GM10248 (cell line): ENCODE measurements around the gene ZNF33B.

Experiments used
- CTCF ChIA-PET: fragments of 300-600 bp; sonication (Branson Sonifier 250); formaldehyde crosslinking; extraction: SDS; loops from one replicate; lab custom pipeline; 2021; ENCODE audit warnings: antibody characterized with exemption; lab: Yijun Ruan, JAX
- POLR2A ChIA-PET: fragments of 350-650 bp; sonication (Branson Sonifier 250); formaldehyde crosslinking; extraction: SDS; loops from one replicate; lab custom pipeline; 2020; ENCODE audit warnings: antibody characterized with exemption; lab: Yijun Ruan, JAX
- DNase-seq: peaks from one replicate; pipeline ENCODE4 v3.0.0; 2012; ENCODE audit errors: extremely low spot score
- TF ChIP-seq, protein P1 (sequence below): IDR thresholded peaks from 2 replicates; pipeline ENCODE4 v1.5.1; 2012; ENCODE audit warnings: mild to moderate bottlenecking, low read depth; ENCODE audit errors: extremely low read depth, missing control alignments, control extremely low read depth

ZNF33B gene

GRCh38 chr10:42553064-42553407, 85.3 kb downstream of the ZNF33B start:
- CTCF ChIA-PET: no interaction called here
- TF ChIP-seq, protein P1, sequence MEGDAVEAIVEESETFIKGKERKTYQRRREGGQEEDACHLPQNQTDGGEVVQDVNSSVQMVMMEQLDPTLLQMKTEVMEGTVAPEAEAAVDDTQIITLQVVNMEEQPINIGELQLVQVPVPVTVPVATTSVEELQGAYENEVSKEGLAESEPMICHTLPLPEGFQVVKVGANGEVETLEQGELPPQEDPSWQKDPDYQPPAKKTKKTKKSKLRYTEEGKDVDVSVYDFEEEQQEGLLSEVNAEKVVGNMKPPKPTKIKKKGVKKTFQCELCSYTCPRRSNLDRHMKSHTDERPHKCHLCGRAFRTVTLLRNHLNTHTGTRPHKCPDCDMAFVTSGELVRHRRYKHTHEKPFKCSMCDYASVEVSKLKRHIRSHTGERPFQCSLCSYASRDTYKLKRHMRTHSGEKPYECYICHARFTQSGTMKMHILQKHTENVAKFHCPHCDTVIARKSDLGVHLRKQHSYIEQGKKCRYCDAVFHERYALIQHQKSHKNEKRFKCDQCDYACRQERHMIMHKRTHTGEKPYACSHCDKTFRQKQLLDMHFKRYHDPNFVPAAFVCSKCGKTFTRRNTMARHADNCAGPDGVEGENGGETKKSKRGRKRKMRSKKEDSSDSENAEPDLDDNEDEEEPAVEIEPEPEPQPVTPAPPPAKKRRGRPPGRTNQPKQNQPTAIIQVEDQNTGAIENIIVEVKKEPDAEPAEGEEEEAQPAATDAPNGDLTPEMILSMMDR: no peak
- POLR2A ChIA-PET: no interaction called here
- no peak for DNase-seq

DNA sequence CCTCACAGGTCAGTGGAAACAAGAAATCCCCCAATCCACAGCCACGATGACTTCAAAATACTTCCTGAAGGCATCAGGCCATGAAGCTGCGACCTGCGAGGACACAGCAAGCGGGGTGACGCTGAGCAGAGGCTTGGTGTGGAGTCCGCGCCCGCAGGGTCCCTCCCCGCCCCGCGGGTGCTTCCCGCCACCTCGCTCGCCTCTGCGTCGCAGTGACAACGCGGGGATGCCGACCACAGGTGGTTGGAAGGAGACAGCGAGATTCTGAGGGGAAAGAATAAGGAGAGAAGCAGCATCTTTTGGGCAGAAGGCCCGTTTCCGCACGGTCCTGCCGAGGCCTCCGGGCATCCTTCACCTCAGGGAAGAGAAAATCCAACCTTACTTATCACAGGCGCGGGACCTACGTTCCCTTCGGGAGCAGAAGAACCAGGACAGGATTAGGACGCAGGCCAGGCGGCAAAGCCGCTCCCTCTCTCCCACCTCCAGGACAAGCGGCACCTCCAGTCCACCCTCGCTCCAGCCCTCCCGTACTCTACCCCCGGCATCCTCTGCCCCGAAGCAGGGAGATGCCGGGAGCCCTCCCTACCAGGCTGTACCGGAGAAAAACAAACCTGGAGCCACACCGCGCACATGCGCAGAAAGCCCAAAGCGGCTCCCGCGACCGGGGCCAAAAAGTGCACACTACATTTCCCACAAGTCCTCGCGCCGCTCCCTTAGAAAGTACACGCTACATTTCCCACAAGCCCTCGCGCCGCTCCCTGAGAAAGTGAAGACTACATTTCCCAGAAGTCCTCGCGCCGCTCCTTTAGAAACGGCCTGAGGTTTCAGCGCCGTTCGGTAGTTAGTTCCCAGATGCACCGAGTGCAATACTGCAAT, 85.9 kb downstream of the ZNF33B start:
- TF ChIP-seq, protein P1: no peak
- POLR2A ChIA-PET: no interaction called here
- peak; percentile 91 for DNase-seq
- CTCF ChIA-PET: no interaction called here

GRCh38 chr10:42551582-42552187, 86.7 kb downstream of the ZNF33B start:
- TF ChIP-seq, protein P1: no peak
- no peak for DNase-seq
- POLR2A ChIA-PET: no interaction called here
- CTCF ChIA-PET: no interaction called here

GRCh38 chr10:42549851-42550250, 88.5 kb downstream of the ZNF33B start:
- ChIA-PET POLR2A (no interaction called here), CTCF (no interaction called here)
- DNase-seq: no peak
- TF ChIP-seq, protein P1: no peak

- TF ChIP-seq, protein P1: no peak
- CTCF ChIA-PET: no interaction called here
- DNase-seq: no peak
- POLR2A ChIA-PET: no interaction called here
These were observed 90.1 kb downstream of the ZNF33B start for GRCh38 chr10:42548254-42548653.

GRCh38 chr10:42544945-42545344, 93.4 kb downstream of the ZNF33B start:
- TF ChIP-seq, protein P1: no peak
- DNase-seq: no peak
- ChIA-PET CTCF (interaction anchor here (0.7 kb wide), 1 partner anchor 209 kb away, joined by 3 read pairs; no protein-coding TSS in a partner anchor), POLR2A (no interaction called here)
